ENCODE measurements around the gene HEPHL1. TPM values are rescaled to one million over a fixed set of nuclear protein-coding genes. Genes with fewer than 3 reads are reported as not detected.

Gene HEPHL1
- total RNA-seq, 2 donors from 2014 or later = 0.09 to 0.17 TPM

GRCh38 chr11:94150704-94151685 lies 129.8 kb downstream of the HEPHL1 start:
- no peak for TF ChIP-seq CTCF (IDR thresholded peaks at IDR 0.05)
- intact Hi-C loops (cut with DNase I) = no loop called here
- DNase-seq (ENCODE audit: low spot score) = no peak
- H3K27me3 ChIP-seq (replicated peaks; ENCODE audit: insufficient read depth) = no peaks in the 10 kb centered on the region
- H3K4me3 ChIP-seq = no peak overlapping the region
- no peaks in the 10 kb centered on the region for H3K9me3 ChIP-seq
- H3K36me3 ChIP-seq = peaks cover 0 to 4% of the 10 kb centered on the region in 2 donors
- H3K27ac ChIP-seq = no peak overlapping the region
- H3K4me1 ChIP-seq (replicated peaks) = peaks cover 3% of the 10 kb centered on the region
- WGBS = 79% methylated on average over 4 of the region's 4 CpGs

GRCh38 chr11:94151903-94152677 lies 130.9 kb downstream of the HEPHL1 start:
- no peak overlapping the region for H3K27ac ChIP-seq
- H3K9me3 ChIP-seq = no peaks in the 10 kb centered on the region
- 92% methylated on average over 6 of the region's 6 CpGs for WGBS
- intact Hi-C loops (cut with DNase I) = no loop called here
- DNase-seq (ENCODE audit: low spot score) = no peak
- H3K27me3 ChIP-seq (replicated peaks; ENCODE audit: insufficient read depth) = no peaks in the 10 kb centered on the region
- H3K36me3 ChIP-seq = peaks cover 0 to 4% of the 10 kb centered on the region in 2 donors
- no peak overlapping the region for H3K4me3 ChIP-seq
- peaks cover 3% of the 10 kb centered on the region for H3K4me1 ChIP-seq (replicated peaks)
- TF ChIP-seq CTCF (IDR thresholded peaks at IDR 0.05) (no peak), POLR2AphosphoS5 (IDR thresholded peaks at IDR 0.05) (no peak), POLR2A (IDR thresholded peaks at IDR 0.05) (no peak)

GRCh38 chr11:94152678-94153065 lies 131.5 kb downstream of the HEPHL1 start:
- DNase-seq (ENCODE audit: low spot score) = no peak
- intact Hi-C loops (cut with DNase I) = no loop called here
- WGBS = 89% methylated on average over 6 of the region's 6 CpGs
- Histone ChIP-seq H3K27ac (no peak overlapping the region), H3K4me1 (replicated peaks) (peaks cover 3% of the 10 kb centered on the region), H3K27me3 (replicated peaks; ENCODE audit: insufficient read depth) (no peaks in the 10 kb centered on the region), H3K9me3 (no peaks in the 10 kb centered on the region), H3K4me3 (no peak overlapping the region), H3K36me3 (peaks cover 0 to 4% of the 10 kb centered on the region in 2 donors)
- TF ChIP-seq CTCF (IDR thresholded peaks at IDR 0.05) = no peak
- TF ChIP-seq POLR2A (IDR thresholded peaks at IDR 0.05) = no peak
- TF ChIP-seq POLR2AphosphoS5 (IDR thresholded peaks at IDR 0.05) = no peak

GRCh38 chr11:94153320-94153719 lies 132.2 kb downstream of the HEPHL1 start:
- peaks cover 0 to 4% of the 10 kb centered on the region in 2 donors for H3K36me3 ChIP-seq
- H3K4me1 ChIP-seq (replicated peaks) = peaks cover 3% of the 10 kb centered on the region
- TF ChIP-seq POLR2AphosphoS5 (IDR thresholded peaks at IDR 0.05) = no peak
- no peak for TF ChIP-seq CTCF (IDR thresholded peaks at IDR 0.05)
- no peak for TF ChIP-seq POLR2A (IDR thresholded peaks at IDR 0.05)
- no peaks in the 10 kb centered on the region for H3K27me3 ChIP-seq (replicated peaks; ENCODE audit: insufficient read depth)
- H3K9me3 ChIP-seq = no peaks in the 10 kb centered on the region
- H3K4me3 ChIP-seq = no peak overlapping the region
- 47% methylated on average over 3 of the region's 3 CpGs for WGBS
- intact Hi-C loops (cut with DNase I) = no loop called here
- no peak overlapping the region for H3K27ac ChIP-seq
- no peak for DNase-seq (ENCODE audit: low spot score)
